Ramos (cell line): ENCODE measurements around the gene HYOU1.

ENCODE experiments used
- in situ Hi-C: fragments of 300-500 bp; cut with MboI; formaldehyde crosslinking; loops from one replicate; pipeline ENCODE4 v1.14.3; 2022; ENCODE audit warnings: low sequenced_read_pairs; ENCODE audit not compliant: unreplicated experiment

Gene HYOU1

GRCh38 chr11:118996926-118997626 is 59.9 kb downstream of the HYOU1 start:
- in situ Hi-C loops, result no loop called here
